OCI-LY1 (cell line): ENCODE data around the gene ZNF318.

Experiments
- H2AFZ ChIP-seq: fragments of 200-600 bp; sonication (generic), shearing (Covaris generic); 2 replicates; pipeline ENCODE4 v1.6.0; 2014; ENCODE audit warnings: antibody characterized with exemption, mild to moderate bottlenecking, low read length
- H3F3A ChIP-seq: fragments of 200-600 bp; sonication (generic), shearing (Covaris generic); 2 replicates; pipeline ENCODE4 v1.6.0; 2014; ENCODE audit warnings: mild to moderate bottlenecking, antibody characterized with exemption, low read length, moderate library complexity; ENCODE audit not compliant: insufficient read depth
- H3K27ac ChIP-seq: fragments of 200-600 bp; sonication (generic); 2 replicates; pipeline ENCODE4 v1.5.1; 2014; ENCODE audit warnings: low read length, mixed run types, mild to moderate bottlenecking, low read depth; ENCODE audit not compliant: poor library complexity, severe bottlenecking
- H3K27me3 ChIP-seq: fragments of 200-600 bp; sonication (generic); 2 replicates; pipeline ENCODE4 v1.6.0; 2014; ENCODE audit warnings: antibody characterized with exemption, mild to moderate bottlenecking, low read length, moderate library complexity; ENCODE audit not compliant: insufficient read depth
- H3K36me3 ChIP-seq: fragments of 200-600 bp; sonication (generic); 2 replicates; pipeline ENCODE4 v1.6.1; 2014; ENCODE audit warnings: mild to moderate bottlenecking, antibody characterized with exemption, low read length, moderate library complexity, mixed read lengths; ENCODE audit not compliant: insufficient read depth
- H3K4me1 ChIP-seq: fragments of 200-600 bp; sonication (generic); 2 replicates; pipeline ENCODE4 v1.5.1; 2014; ENCODE audit warnings: mild to moderate bottlenecking, low read length, moderate library complexity; ENCODE audit not compliant: insufficient read depth, severe bottlenecking
- H3K4me2 ChIP-seq: fragments of 200-600 bp; sonication (generic), shearing (Covaris generic); 2 replicates; pipeline ENCODE4 v1.6.1; 2014; ENCODE audit warnings: low read length
- H3K4me3 ChIP-seq: fragments of 200-600 bp; sonication (generic); 2 replicates; pipeline ENCODE4 v1.5.1; 2014; ENCODE audit warnings: low read length, low read depth, mild to moderate bottlenecking, mixed read lengths; ENCODE audit not compliant: poor library complexity, severe bottlenecking
- H3K79me2 ChIP-seq: fragments of 200-600 bp; shearing (Covaris generic); 2 replicates; pipeline ENCODE4 v1.6.1; 2016; ENCODE audit warnings: mixed run types, low read length, mixed read lengths; ENCODE audit not compliant: insufficient read depth
- H3K9ac ChIP-seq: fragments of 200-600 bp; sonication (generic), shearing (Covaris generic); 2 replicates; pipeline ENCODE4 v1.6.1; 2014; ENCODE audit warnings: mild to moderate bottlenecking, low read length, mixed read lengths
- H3K9me2 ChIP-seq: fragments of 200-600 bp; sonication (generic), shearing (Covaris generic); 2 replicates; pipeline ENCODE4 v1.6.1; 2014; ENCODE audit warnings: low read depth, mild to moderate bottlenecking, low read length, mixed read lengths
- H3K9me3 ChIP-seq: fragments of 200-600 bp; shearing (Covaris generic); 2 replicates; pipeline ENCODE4 v1.6.1; 2014; ENCODE audit warnings: low read length, mixed read lengths
- H4K20me1 ChIP-seq: fragments of 200-600 bp; sonication (generic), shearing (Covaris generic); 2 replicates; pipeline ENCODE4 v1.6.0; 2016; ENCODE audit warnings: mild to moderate bottlenecking, low read length; ENCODE audit not compliant: insufficient read depth
- EZH2 ChIP-seq: fragments of 200-600 bp; sonication (generic), shearing (Covaris generic); IDR thresholded peaks from 2 replicates; pipeline ENCODE4 v1.8.0; 2017; ENCODE audit warnings: borderline replicate concordance, mixed run types, mild to moderate bottlenecking, antibody characterized with exemption, low read length, moderate library complexity, mixed read lengths
- TF ChIP-seq, protein P1 (sequence below): fragments of 200-600 bp; sonication (generic), shearing (Covaris generic); IDR thresholded peaks from 2 replicates; pipeline ENCODE4 v1.5.1; 2017; ENCODE audit warnings: mild to moderate bottlenecking, antibody characterized with exemption, low read length, moderate library complexity, mixed read lengths

Gene ZNF318

DNA sequence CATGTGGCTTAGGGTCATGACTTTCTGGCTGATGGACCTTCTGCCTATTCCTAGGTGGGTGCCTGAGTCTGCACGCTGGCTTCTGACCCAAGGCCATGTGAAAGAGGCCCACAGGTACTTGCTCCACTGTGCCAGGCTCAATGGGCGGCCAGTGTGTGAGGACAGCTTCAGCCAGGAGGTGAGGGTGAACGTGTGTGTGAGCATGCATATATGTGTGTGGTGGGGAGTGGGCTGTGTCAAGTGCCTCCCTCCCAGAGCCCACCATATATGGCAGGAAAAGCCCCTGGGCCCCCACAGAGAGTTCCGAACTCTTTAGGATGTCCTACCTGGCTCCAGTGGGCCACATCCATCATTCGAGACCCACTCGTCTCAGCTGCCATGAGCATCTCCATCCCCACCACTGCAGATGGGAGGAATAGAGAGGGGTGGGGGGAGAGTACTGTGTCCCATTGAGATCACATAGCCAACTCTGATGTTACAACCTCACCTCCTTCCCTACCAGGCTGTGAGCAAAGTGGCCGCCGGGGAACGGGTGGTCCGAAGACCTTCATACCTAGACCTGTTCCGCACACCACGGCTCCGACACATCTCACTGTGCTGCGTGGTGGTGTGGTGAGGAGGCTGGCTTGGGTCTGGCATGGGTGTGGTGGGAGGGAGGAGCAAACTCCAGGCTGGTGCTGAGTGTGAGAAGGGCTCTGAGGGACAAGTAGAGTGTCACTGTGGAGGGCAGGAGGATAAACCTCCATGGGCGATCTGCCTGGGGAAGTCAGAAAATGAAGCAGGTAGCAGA is 68.2 kb downstream of the ZNF318 start:
- no peak overlapping the region for H3K9ac ChIP-seq
- 0 out of 2 replicates have a peak, but pooled peaks cover 5% of the 10 kb centered on the region for H3K27me3 ChIP-seq
- H3K27ac ChIP-seq = no peak overlapping the region
- TF ChIP-seq, protein P1, sequence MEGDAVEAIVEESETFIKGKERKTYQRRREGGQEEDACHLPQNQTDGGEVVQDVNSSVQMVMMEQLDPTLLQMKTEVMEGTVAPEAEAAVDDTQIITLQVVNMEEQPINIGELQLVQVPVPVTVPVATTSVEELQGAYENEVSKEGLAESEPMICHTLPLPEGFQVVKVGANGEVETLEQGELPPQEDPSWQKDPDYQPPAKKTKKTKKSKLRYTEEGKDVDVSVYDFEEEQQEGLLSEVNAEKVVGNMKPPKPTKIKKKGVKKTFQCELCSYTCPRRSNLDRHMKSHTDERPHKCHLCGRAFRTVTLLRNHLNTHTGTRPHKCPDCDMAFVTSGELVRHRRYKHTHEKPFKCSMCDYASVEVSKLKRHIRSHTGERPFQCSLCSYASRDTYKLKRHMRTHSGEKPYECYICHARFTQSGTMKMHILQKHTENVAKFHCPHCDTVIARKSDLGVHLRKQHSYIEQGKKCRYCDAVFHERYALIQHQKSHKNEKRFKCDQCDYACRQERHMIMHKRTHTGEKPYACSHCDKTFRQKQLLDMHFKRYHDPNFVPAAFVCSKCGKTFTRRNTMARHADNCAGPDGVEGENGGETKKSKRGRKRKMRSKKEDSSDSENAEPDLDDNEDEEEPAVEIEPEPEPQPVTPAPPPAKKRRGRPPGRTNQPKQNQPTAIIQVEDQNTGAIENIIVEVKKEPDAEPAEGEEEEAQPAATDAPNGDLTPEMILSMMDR = no peak
- no peak for TF ChIP-seq EZH2
- no peaks in the 10 kb centered on the region for H3F3A ChIP-seq
- H3K79me2 ChIP-seq = no peaks in the 10 kb centered on the region
- H2AFZ ChIP-seq = no peak overlapping the region
- no peaks in the 10 kb centered on the region for H4K20me1 ChIP-seq
- H3K9me2 ChIP-seq = no peaks in the 10 kb centered on the region
- H3K9me3 ChIP-seq = no peaks in the 10 kb centered on the region
- no peaks in the 10 kb centered on the region for H3K36me3 ChIP-seq
- no peak overlapping the region for H3K4me2 ChIP-seq
- H3K4me3 ChIP-seq = no peak overlapping the region
- H3K4me1 ChIP-seq = no peaks in the 10 kb centered on the region

DNA sequence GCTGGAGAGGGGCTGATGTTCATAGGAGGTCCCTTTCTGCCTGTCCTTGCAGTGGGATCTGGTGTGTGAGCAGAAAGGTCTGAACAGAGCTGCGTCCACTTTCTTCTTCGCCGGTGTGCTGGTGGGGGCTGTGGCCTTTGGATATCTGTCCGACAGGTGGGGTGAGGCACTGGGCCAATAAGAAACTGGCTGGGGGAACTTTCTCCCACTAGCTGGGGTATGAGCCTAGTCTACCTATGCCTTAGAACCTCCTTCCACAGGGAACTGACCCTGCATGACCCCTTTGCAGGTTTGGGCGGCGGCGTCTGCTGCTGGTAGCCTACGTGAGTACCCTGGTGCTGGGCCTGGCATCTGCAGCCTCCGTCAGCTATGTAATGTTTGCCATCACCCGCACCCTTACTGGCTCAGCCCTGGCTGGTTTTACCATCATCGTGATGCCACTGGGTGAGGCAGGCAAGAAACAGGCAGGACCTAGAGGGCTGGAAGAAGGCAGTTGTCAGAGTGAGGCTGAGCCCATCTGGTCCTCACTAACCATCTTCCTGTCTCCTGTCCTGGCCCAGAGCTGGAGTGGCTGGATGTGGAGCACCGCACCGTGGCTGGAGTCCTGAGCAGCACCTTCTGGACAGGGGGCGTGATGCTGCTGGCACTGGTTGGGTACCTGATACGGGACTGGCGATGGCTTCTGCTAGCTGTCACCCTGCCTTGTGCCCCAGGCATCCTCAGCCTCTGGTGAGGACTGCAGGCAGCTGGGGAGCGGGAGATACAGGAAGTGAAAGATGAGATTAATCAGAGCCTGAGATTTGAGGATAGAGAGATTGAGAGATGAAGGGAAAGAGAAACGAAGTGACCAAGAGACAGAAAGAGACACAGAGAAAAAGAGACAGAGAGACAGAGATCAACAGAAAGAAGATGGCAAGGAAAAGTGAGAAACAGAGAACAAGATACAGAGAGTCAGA is 69.8 kb downstream of the ZNF318 start:
- no peaks in the 10 kb centered on the region for H3K4me1 ChIP-seq
- no peak overlapping the region for H3K4me3 ChIP-seq
- no peak overlapping the region for H3K27ac ChIP-seq
- no peak for TF ChIP-seq EZH2
- TF ChIP-seq, protein P1 = no peak
- H2AFZ ChIP-seq = no peak overlapping the region
- no peaks in the 10 kb centered on the region for H3K36me3 ChIP-seq
- H3K9me3 ChIP-seq = no peaks in the 10 kb centered on the region
- H3K4me2 ChIP-seq = no peak overlapping the region
- H3F3A ChIP-seq = no peaks in the 10 kb centered on the region
- no peaks in the 10 kb centered on the region for H3K9me2 ChIP-seq
- no peaks in the 10 kb centered on the region for H3K79me2 ChIP-seq
- H3K27me3 ChIP-seq = 0 out of 2 replicates have a peak, but pooled peaks cover 5% of the 10 kb centered on the region
- H4K20me1 ChIP-seq = no peaks in the 10 kb centered on the region
- H3K9ac ChIP-seq = no peak overlapping the region

DNA sequence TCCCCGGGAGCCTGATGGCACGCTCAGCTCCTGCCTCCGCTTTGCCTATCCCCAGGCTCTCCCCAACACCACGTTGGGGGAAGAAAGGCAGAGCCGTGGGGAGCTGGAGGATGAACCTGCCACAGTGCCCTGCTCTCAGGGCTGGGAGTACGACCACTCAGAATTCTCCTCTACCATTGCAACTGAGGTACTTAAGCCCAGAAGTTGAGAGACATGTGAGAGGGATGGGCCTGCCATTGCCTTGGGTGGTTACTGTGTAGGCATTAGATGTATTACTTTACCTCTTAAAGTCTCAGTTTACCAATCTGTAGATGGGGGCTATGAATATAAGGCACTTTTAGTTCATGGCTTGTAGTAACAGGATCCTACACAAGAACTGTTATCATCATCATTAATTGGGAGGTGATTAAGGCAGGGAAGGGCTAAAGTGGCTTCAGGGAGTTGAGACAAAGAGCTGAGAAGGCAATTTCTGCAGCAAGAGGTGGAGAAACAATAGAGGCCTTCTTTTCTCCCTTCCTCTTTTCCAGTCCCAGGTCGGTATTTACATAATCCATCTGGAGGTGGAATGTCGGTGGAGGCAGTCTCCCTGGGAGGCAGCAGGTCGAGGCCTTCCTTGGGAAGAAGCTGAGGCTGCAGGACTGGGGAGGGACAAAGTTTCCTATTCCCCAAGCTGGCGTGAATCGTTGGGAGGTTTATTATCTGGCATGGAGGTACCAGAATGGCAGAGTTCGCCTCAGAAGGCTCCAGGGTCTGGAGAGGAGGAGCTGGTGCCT is 70.7 kb downstream of the ZNF318 start:
- H3F3A ChIP-seq = no peaks in the 10 kb centered on the region
- no peaks in the 10 kb centered on the region for H3K4me1 ChIP-seq
- H3K79me2 ChIP-seq = no peaks in the 10 kb centered on the region
- no peaks in the 10 kb centered on the region for H4K20me1 ChIP-seq
- H3K9me2 ChIP-seq = no peaks in the 10 kb centered on the region
- no peak overlapping the region for H2AFZ ChIP-seq
- no peak overlapping the region for H3K9ac ChIP-seq
- no peak overlapping the region for H3K4me2 ChIP-seq
- TF ChIP-seq EZH2 = no peak
- TF ChIP-seq, protein P1 = no peak
- H3K36me3 ChIP-seq = no peaks in the 10 kb centered on the region
- 0 out of 2 replicates have a peak, but pooled peaks cover 5% of the 10 kb centered on the region for H3K27me3 ChIP-seq
- H3K27ac ChIP-seq = no peak overlapping the region
- H3K9me3 ChIP-seq = no peaks in the 10 kb centered on the region
- H3K4me3 ChIP-seq = no peak overlapping the region
